ENCODE measurements around the gene RAB40B.

DNA sequence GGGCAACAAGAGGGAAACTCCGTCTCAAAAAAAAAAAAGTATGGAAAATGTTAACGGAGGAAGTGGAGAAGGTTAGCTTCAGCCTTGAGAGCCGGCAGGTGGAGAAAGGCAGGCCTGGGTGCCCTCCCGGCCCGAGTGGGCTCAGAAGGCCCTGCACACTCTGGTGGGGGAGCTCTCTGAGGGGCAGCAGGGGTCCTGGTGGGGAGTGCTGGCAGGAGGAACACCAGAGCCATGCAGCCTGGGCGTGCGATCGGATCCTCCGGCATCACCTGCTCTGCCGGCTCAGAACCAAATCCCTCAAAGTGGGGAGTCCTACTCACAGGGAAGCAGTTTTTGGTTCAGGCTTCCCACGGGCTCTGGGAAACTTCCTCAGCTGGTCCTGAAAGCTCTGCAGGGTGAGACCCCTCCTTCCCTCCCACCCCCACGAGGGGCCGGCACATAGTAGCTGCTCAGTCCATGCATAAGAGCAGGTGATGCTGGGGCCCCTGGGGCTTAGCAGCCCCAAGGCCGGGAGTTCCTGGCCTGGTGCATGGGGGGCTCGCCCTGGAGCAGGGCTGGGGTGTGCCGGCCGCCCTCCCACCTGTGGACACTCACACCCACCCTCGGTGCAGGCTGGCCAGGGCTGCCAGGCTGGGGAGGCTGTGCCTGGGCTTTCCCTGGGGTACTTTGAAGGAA, 38.1 kb upstream of the RAB40B start:
- no peak for TF ChIP-seq ELF1 (IDR thresholded peaks at IDR 0.05)
- TF ChIP-seq, protein P1, sequence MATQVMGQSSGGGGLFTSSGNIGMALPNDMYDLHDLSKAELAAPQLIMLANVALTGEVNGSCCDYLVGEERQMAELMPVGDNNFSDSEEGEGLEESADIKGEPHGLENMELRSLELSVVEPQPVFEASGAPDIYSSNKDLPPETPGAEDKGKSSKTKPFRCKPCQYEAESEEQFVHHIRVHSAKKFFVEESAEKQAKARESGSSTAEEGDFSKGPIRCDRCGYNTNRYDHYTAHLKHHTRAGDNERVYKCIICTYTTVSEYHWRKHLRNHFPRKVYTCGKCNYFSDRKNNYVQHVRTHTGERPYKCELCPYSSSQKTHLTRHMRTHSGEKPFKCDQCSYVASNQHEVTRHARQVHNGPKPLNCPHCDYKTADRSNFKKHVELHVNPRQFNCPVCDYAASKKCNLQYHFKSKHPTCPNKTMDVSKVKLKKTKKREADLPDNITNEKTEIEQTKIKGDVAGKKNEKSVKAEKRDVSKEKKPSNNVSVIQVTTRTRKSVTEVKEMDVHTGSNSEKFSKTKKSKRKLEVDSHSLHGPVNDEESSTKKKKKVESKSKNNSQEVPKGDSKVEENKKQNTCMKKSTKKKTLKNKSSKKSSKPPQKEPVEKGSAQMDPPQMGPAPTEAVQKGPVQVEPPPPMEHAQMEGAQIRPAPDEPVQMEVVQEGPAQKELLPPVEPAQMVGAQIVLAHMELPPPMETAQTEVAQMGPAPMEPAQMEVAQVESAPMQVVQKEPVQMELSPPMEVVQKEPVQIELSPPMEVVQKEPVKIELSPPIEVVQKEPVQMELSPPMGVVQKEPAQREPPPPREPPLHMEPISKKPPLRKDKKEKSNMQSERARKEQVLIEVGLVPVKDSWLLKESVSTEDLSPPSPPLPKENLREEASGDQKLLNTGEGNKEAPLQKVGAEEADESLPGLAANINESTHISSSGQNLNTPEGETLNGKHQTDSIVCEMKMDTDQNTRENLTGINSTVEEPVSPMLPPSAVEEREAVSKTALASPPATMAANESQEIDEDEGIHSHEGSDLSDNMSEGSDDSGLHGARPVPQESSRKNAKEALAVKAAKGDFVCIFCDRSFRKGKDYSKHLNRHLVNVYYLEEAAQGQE (IDR thresholded peaks at IDR 0.05; ENCODE audit: low read depth, low read length), result no peak
- TF ChIP-seq, protein P2, sequence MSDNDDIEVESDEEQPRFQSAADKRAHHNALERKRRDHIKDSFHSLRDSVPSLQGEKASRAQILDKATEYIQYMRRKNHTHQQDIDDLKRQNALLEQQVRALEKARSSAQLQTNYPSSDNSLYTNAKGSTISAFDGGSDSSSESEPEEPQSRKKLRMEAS (IDR thresholded peaks at IDR 0.05; ENCODE audit: low read depth), result no peak
- TF ChIP-seq, protein P3, sequence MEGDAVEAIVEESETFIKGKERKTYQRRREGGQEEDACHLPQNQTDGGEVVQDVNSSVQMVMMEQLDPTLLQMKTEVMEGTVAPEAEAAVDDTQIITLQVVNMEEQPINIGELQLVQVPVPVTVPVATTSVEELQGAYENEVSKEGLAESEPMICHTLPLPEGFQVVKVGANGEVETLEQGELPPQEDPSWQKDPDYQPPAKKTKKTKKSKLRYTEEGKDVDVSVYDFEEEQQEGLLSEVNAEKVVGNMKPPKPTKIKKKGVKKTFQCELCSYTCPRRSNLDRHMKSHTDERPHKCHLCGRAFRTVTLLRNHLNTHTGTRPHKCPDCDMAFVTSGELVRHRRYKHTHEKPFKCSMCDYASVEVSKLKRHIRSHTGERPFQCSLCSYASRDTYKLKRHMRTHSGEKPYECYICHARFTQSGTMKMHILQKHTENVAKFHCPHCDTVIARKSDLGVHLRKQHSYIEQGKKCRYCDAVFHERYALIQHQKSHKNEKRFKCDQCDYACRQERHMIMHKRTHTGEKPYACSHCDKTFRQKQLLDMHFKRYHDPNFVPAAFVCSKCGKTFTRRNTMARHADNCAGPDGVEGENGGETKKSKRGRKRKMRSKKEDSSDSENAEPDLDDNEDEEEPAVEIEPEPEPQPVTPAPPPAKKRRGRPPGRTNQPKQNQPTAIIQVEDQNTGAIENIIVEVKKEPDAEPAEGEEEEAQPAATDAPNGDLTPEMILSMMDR (IDR thresholded peaks at IDR 0.05), result no peak
- no peak for TF ChIP-seq JUND (IDR thresholded peaks at IDR 0.05)
- no peak for TF ChIP-seq POLR2AphosphoS5 (IDR thresholded peaks at IDR 0.05; ENCODE audit: low read depth, low read length)
- TF ChIP-seq, protein P4, sequence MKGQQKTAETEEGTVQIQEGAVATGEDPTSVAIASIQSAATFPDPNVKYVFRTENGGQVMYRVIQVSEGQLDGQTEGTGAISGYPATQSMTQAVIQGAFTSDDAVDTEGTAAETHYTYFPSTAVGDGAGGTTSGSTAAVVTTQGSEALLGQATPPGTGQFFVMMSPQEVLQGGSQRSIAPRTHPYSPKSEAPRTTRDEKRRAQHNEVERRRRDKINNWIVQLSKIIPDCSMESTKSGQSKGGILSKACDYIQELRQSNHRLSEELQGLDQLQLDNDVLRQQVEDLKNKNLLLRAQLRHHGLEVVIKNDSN (IDR thresholded peaks at IDR 0.05; ENCODE audit: borderline replicate concordance, low read depth), result no peak
- TF ChIP-seq, protein P5, sequence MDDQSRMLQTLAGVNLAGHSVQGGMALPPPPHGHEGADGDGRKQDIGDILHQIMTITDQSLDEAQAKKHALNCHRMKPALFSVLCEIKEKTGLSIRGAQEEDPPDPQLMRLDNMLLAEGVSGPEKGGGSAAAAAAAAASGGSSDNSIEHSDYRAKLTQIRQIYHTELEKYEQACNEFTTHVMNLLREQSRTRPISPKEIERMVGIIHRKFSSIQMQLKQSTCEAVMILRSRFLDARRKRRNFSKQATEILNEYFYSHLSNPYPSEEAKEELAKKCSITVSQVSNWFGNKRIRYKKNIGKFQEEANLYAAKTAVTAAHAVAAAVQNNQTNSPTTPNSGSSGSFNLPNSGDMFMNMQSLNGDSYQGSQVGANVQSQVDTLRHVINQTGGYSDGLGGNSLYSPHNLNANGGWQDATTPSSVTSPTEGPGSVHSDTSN (IDR thresholded peaks at IDR 0.05), result no peak
